ENCODE data around the gene CUTA. TPM values are rescaled to one million over a fixed set of nuclear protein-coding genes. Genes with fewer than 3 reads are reported as not detected.

Gene CUTA
- total RNA-seq, 1 experiment from 2014 or later = 186 TPM

- no peak for TF ChIP-seq REST (IDR thresholded peaks at IDR 0.05; ENCODE audit: low read depth)
- TF ChIP-seq CBX3 (IDR thresholded peaks at IDR 0.05; ENCODE audit: low read depth) = no peak
- TF ChIP-seq FOSL1 (IDR thresholded peaks at IDR 0.05; ENCODE audit: low read depth) = no peak
- no peak for TF ChIP-seq JUND (IDR thresholded peaks at IDR 0.05)
- TF ChIP-seq SRF (IDR thresholded peaks at IDR 0.05; ENCODE audit: low read depth) = no peak
- no peak for TF ChIP-seq TCF7L2 (IDR thresholded peaks at IDR 0.05; ENCODE audit: borderline replicate concordance, extremely low read depth, insufficient read depth, insufficient read length)
- TF ChIP-seq EGR1 (IDR thresholded peaks at IDR 0.05; ENCODE audit: low read depth) = no peak
- TF ChIP-seq ATF3 (IDR thresholded peaks at IDR 0.05) = no peak
- no peak for TF ChIP-seq ELF1 (IDR thresholded peaks at IDR 0.05; ENCODE audit: borderline replicate concordance, low read depth)
- TF ChIP-seq POLR2A (IDR thresholded peaks at IDR 0.05; ENCODE audit: borderline replicate concordance, extremely low read depth, insufficient read depth, insufficient read length) = no peak
- Histone ChIP-seq H4K20me1 (ENCODE audit: insufficient read depth) (no peaks in the 10 kb centered on the region), H3K79me2 (ENCODE audit: insufficient read depth, low read length) (no peaks in the 10 kb centered on the region), H3K9me3 (ENCODE audit: control insufficient read depth in 1 of 2, insufficient read depth in 1 of 2, low read depth in 1 of 2, low read length in 2 of 2) (no peaks in the 10 kb centered on the region), H3K27me3 (ENCODE audit: insufficient read depth, low read length) (no peaks in the 10 kb centered on the region), H3K4me3 (replicated peaks in 1 of 2; ENCODE audit: low read depth in 1 of 2, low read length in 2 of 2) (peak overlapping the region; percentile 16 to 47), H3K27ac (ENCODE audit: low read depth, low read length) (peak overlapping the region; percentile 19; the same call in 1 of the 2 replicates), H3K36me3 (ENCODE audit: control insufficient read depth in 1 of 2, insufficient read depth in 2 of 2, low read length in 2 of 2) (no peaks in the 10 kb centered on the region), H3K9ac (ENCODE audit: low read length) (peak overlapping the region; percentile 26; the same call in 1 of the 2 replicates), H3K4me1 (ENCODE audit: control insufficient read depth in 1 of 2, insufficient read depth in 2 of 2, low read length in 2 of 2) (peaks cover 29 to 69% of the 10 kb centered on the region in 2 experiments), H3K9me2 (ENCODE audit: insufficient read depth) (no peaks in the 10 kb centered on the region), H3K4me2 (ENCODE audit: low read length) (peak overlapping the region; percentile 75), H2AFZ (ENCODE audit: low read depth, low read length, poor library complexity, severe bottlenecking) (no peak overlapping the region)
- ChIA-PET CTCF (interaction anchor here (1.2 kb wide), 2 partner anchors 9 to 13 kb away, joined by 3 to 4 read pairs; partner anchors contain the start of gene CUTA), POLR2A (interaction anchor here (0.9 to 1.5 kb wide), 4 partner anchors 8 to 162 kb away, joined by 3 to 7 read pairs (median 4); partner anchors contain the start of gene ZBTB9), RAD21 (ENCODE audit: low non-redundant PET in 1 of 2, low total read pairs in 2 of 2, uncharacterized antibody in 2 of 2, unreplicated experiment in 2 of 2) (no interaction called here)
- ATAC-seq = peak; percentile 75
- no peak for DNase-seq (ENCODE audit: low read depth, low spot score)
- intact Hi-C loops (cut with micrococcal nuclease) = no loop called here
- BruUV-seq (replicated peaks) = no TSS peak
These were observed 13.3 kb upstream of the CUTA start for GRCh38 chr6:33430991-33431879.
